Lower leg skin (tissue), 4 donors: ENCODE data around the gene B4GALT7. TPM values are rescaled to one million over a fixed set of nuclear protein-coding genes. Genes with fewer than 3 reads are reported as not detected.

Source experiments
- DNase-seq, 2 donors: peaks; one replicate each; pipeline ENCODE4 v3.0.0-alpha.2; 2019; ENCODE audit warnings: low spot score in 2 of 2
- H3K4me3 ChIP-seq: fragments of 200-600 bp; sonication (generic); 2 replicates; pipeline ENCODE4 v1.5.1; 2017; ENCODE audit warnings: mild to moderate bottlenecking, low read depth; ENCODE audit not compliant: poor library complexity, severe bottlenecking
- CTCF ChIP-seq, 3 donors: fragments of 450-650 bp; IDR thresholded peaks; one replicate each; pipeline ENCODE4 v1.5.1; 2016; ENCODE audit warnings: antibody characterized with exemption in 3 of 3, mild to moderate bottlenecking in 3 of 3, moderate library complexity in 2 of 3
- POLR2A ChIP-seq, 2 donors: fragments of 450-650 bp; IDR thresholded peaks; one replicate each; pipeline ENCODE4 v1.6.1; 2016 to 2017; ENCODE audit warnings: antibody characterized with exemption in 2 of 2, mild to moderate bottlenecking in 1 of 2, moderate library complexity in 1 of 2
- WGBS, 2 donors: methylation state at CpG; one replicate each; pipeline ENCODE4 v1.1.5; 2018; 5-methylcytosine and 5-hydroxymethylcytosine counted together
- intact Hi-C: fragments of 100-400 bp; cut with DNase I; formaldehyde crosslinking; loops from one replicate; pipeline ENCODE4 v1.15.0; 2023; ENCODE audit warnings: low total_unique reads
- total RNA-seq, 4 donors: library from RNA; depleted of rRNA; stranded (reverse); fragments of >200 nt; gene quantifications; one replicate each; pipeline ENCODE4 v1.1.0, GENCODE V29; 2016

Gene B4GALT7, protein sequence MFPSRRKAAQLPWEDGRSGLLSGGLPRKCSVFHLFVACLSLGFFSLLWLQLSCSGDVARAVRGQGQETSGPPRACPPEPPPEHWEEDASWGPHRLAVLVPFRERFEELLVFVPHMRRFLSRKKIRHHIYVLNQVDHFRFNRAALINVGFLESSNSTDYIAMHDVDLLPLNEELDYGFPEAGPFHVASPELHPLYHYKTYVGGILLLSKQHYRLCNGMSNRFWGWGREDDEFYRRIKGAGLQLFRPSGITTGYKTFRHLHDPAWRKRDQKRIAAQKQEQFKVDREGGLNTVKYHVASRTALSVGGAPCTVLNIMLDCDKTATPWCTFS
- 10 to 100 TPM; 11.8 to 17.8 (median 16.4) TPM for total RNA-seq

DNA sequence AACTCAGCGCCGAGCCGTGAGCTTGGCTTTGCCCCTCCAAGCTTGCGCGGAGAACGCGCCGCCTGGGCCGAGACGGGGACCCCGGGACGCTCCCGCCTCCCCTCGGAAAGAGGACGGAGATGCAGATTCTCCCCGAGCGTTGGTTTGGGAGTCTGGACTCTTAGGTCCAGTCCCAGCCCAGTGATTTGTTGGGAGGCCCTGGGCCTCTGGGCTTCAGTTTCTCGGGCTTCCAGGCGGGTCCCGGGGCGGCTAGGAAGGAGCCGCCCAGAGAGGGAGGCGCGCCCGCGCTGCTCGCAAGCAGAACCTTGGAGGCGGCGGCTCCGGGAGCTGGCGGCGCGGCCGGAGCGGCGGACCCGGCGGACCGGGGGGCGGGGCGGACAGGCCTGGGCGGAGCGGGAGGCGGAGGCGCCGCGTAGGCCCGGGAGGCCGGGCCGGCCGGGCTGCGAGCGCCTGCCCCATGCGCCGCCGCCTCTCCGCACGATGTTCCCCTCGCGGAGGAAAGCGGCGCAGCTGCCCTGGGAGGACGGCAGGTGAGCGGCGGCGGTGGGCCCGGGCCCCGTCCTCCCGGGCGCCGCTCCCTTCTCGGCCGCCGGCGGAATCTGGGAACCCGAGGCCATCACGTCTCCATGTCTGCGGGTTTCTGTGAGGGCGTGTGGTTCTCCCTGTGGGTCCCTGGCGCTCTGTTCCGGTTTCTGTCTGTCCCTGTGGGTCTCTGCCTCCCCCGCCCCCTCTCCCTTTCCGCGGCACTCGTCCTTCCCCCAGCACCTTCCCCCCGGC lies at the start of gene B4GALT7:
Gene B4GALT7, plus strand, starts transcription at position 402 of the 777 bp plus-strand sequence. Its CDS starts 79 bp downstream, at position 481.
- TF ChIP-seq CTCF (IDR thresholded peaks at IDR 0.05) (no peak), POLR2A (IDR thresholded peaks at IDR 0.05) (peak in 1 of 2 donors; percentile 4)
- peak within 1 kb of the TSS; percentile 73 for H3K4me3 ChIP-seq
- WGBS, 2 donors = 0 to 1% methylated on average over 11 to 46 of the region's 86 CpGs
- intact Hi-C loops = no loop called here
- peak; percentile 66 to 96 for DNase-seq

DNA sequence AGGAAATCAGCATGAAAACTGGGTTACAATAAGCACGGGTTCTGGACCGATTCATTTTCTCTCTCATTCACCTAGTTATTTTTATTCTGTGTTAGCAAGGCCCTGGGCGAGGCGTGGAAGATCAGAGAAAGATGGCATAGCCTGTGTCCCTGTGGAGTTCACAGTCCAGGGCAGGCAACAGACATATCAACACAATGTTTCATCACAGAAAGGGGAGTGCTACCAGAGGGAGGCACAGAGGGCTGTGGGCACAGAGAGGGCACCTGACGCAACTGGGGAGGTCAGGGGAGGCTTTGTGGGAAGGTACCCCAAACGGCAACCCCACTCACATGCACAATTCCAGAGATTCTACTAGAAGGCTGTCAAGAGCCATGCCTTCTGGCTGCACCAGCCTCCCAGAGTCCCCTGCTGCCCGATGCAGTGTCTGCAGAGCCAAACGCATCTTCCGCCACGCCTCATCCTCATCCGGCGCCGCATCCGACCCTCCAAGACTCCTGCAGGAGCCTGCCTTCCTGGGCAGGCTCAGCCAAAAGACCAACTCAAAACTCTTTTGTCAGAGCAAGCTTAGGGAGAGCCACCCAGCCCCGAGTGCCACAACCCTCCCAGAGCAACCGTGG lies 47.0 kb upstream of the B4GALT7 start:
- DNase-seq = no peak
- 34 to 42% methylated on average over 16 of the region's 16 CpGs for WGBS, 2 donors
- intact Hi-C loops = no loop called here
- TF ChIP-seq CTCF (IDR thresholded peaks at IDR 0.05) = no peak
- peak overlapping the region; percentile 73 for H3K4me3 ChIP-seq

DNA sequence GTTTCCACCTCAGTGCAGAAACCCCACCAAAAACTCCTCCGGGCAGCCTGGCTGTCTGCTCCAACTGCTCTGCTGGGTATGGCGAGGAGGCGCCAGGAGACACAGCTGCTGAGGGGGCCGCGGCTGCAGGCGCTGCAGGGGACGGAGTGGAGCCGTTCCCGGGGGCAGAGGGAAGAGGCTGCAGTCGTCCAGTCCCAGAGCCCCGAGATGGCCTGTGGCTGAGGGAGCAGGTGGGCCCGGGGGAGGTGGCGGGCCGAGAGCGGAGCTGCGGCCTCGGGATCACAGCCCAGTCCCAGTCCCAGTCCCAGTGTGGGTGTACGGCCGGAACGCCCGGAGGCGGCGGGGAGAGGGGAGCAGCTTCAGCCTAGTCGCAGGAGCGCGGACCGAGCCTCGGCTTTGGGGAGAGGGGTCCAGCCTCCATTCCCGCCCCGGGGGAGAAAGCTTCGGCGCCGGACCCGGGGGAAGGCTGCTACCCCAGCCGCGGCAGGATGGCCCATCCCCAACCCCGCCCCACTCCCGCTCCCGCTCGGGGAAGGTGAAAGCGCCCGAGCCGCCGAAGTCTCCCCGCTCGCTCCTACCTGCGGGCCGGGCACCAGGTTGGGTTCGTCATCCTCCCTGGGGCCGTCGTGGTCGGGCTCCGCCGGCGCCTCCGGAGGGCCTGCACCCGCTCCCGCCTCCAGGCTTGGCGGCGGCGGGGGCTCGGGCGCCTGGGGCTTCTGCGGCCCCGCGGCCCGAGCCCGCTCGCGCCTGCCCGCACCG lies 46.1 kb upstream of the B4GALT7 start:
- 0 to 1% methylated on average over 35 to 37 of the region's 72 CpGs for WGBS, 2 donors
- DNase-seq = peak; percentile 30 to 92
- TF ChIP-seq POLR2A (IDR thresholded peaks at IDR 0.05) = no peak
- TF ChIP-seq CTCF (IDR thresholded peaks at IDR 0.05) = no peak
- peak overlapping the region; percentile 73 for H3K4me3 ChIP-seq
- intact Hi-C loops = no loop called here

GRCh38 chr5:177554474-177555111 lies 45.3 kb upstream of the B4GALT7 start, which contains the start of gene FAM193B:
TSS of gene FAM193B (minus strand) at chr5:177554563. CDS start at chr5:177554458, 105 bp downstream.
- H3K4me3 ChIP-seq = peak within 1 kb of the TSS; percentile 73
- DNase-seq = peak; percentile 90 to 99
- TF ChIP-seq POLR2A (IDR thresholded peaks at IDR 0.05) (no peak), CTCF (IDR thresholded peaks at IDR 0.05) (no peak)
- intact Hi-C loops = loop anchor here (5.0 kb wide), 1 partner anchor 578 kb away; the partner anchor contains the start of gene RMND5B
- 8 to 22% methylated on average over 20 to 47 of the region's 49 CpGs for WGBS, 2 donors

DNA sequence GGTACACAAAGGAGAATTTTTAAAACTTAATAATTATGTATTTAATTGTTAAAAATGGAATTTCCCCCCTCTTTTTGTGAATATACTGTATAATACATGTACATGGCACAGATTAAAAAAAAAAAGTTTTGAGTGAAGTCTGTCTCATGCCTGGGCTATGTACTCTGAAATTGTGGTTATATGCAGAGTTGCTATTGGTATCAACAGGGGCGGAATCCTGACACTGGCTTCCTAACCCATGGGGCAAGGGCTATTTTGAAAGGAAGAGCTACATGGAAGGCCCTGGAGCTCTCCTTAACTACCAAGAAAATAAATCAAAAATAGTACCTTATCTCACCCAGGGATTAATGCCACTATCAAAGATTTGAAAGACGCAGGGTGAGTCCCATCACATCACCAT lies 44.7 kb upstream of the B4GALT7 start:
- no peak overlapping the region for H3K4me3 ChIP-seq

More for the DNA sequence above, 44.7 kb upstream of the B4GALT7 start:
- TF ChIP-seq POLR2A (IDR thresholded peaks at IDR 0.05) (no peak), CTCF (IDR thresholded peaks at IDR 0.05) (no peak)
- WGBS, 2 donors = 93 to 96% methylated on average over 2 of the region's 2 CpGs
- intact Hi-C loops = loop anchor here (5.0 kb wide), 1 partner anchor 577 kb away; the partner anchor contains the start of gene RMND5B
- DNase-seq = no peak
